Parathyroid adenoma (tissue), 2 donors: ENCODE measurements around the gene CCL3.

Source experiments
- H2AFZ ChIP-seq: fragments of 300-600 bp; sonication (generic); one replicate; pipeline ENCODE4 v1.7.0; 2017; ENCODE audit warnings: antibody characterized with exemption, mild to moderate bottlenecking
- H3K27ac ChIP-seq: fragments of 300-600 bp; sonication (generic); one replicate; pipeline ENCODE4 v1.7.0; 2017
- H3K27me3 ChIP-seq: fragments of 300-600 bp; sonication (generic); one replicate; pipeline ENCODE4 v1.7.0; 2017; ENCODE audit warnings: low read length; ENCODE audit not compliant: control insufficient read depth, insufficient read depth
- H3K36me3 ChIP-seq: fragments of 300-600 bp; sonication (generic); one replicate; pipeline ENCODE4 v1.7.0; 2017; ENCODE audit warnings: low read length; ENCODE audit not compliant: control insufficient read depth, insufficient read depth
- H3K4me1 ChIP-seq: fragments of 300-600 bp; sonication (generic); one replicate; pipeline ENCODE4 v1.7.0; 2017; ENCODE audit warnings: control low read depth
- H3K4me2 ChIP-seq: fragments of 300-600 bp; sonication (generic); one replicate; pipeline ENCODE4 v1.7.0; 2017; ENCODE audit warnings: low read length
- H3K4me3 ChIP-seq: fragments of 300-600 bp; sonication (generic); one replicate; pipeline ENCODE4 v1.7.0; 2017; ENCODE audit warnings: low read depth, low read length
- H3K79me2 ChIP-seq: fragments of 300-600 bp; sonication (generic); one replicate; pipeline ENCODE4 v1.7.0; 2017; ENCODE audit warnings: control low read depth
- H3K9ac ChIP-seq: fragments of 300-600 bp; sonication (generic); one replicate; pipeline ENCODE4 v1.7.0; 2017; ENCODE audit warnings: mild to moderate bottlenecking
- H3K9me3 ChIP-seq: fragments of 300-600 bp; sonication (generic); one replicate; pipeline ENCODE4 v1.7.0; 2017; ENCODE audit warnings: low read length; ENCODE audit not compliant: control insufficient read depth
- CTCF ChIP-seq: fragments of 300-600 bp; sonication (generic); IDR thresholded peaks from one replicate; pipeline ENCODE4 v1.7.0; 2017; ENCODE audit warnings: antibody characterized with exemption, mild to moderate bottlenecking
- donor health status: primary hyperparathyroidism.

Gene CCL3

GRCh38 chr17:36089888-36090836, at the start of gene CCL3:
Gene CCL3 (minus strand): TSS chr17:36090143. CDS start chr17:36090058, 85 bp downstream.
- Histone ChIP-seq H3K79me2 (no peaks in the 10 kb centered on the region), H3K27me3 (no peaks in the 10 kb centered on the region), H3K4me2 (no peak within 1 kb of the TSS), H2AFZ (no peak within 1 kb of the TSS), H3K27ac (no peak within 1 kb of the TSS), H3K36me3 (no peaks in the 10 kb centered on the region), H3K4me3 (no peak within 1 kb of the TSS), H3K9me3 (no peaks in the 10 kb centered on the region), H3K4me1 (no peaks in the 10 kb centered on the region), H3K9ac (no peak within 1 kb of the TSS)
- no peak for TF ChIP-seq CTCF

DNA sequence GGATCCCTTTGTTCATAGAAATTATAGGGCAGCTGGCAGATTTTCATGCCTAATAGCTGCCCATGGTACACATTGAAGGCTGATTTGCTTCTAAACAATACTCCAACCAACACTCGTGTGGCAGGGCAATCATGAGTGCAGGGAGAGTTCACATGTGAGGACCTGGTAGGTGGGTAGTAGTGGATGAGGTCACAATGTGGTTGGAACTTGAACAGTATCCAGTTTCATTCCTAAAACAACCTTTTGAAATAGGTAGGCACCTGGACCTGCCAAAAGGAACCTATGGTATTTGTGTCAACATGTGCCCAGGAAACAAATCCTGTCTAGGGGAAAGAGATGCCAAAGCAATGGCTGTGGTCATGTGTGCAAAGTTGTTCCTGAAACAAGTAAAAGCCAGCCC, 46.5 kb upstream of the CCL3 start:
- Histone ChIP-seq H3K4me3 (no peak overlapping the region), H3K27ac (no peak overlapping the region), H3K27me3 (no peaks in the 10 kb centered on the region), H2AFZ (no peak overlapping the region), H3K9ac (no peak overlapping the region), H3K36me3 (no peaks in the 10 kb centered on the region), H3K4me2 (no peak overlapping the region), H3K79me2 (no peaks in the 10 kb centered on the region), H3K4me1 (peaks cover 12% of the 10 kb centered on the region), H3K9me3 (no peaks in the 10 kb centered on the region)
- no peak for TF ChIP-seq CTCF

- H3K4me3 ChIP-seq, result no peak overlapping the region
- H3K9me3 ChIP-seq, result no peaks in the 10 kb centered on the region
- H3K9ac ChIP-seq, result no peak overlapping the region
- no peaks in the 10 kb centered on the region for H3K36me3 ChIP-seq
- H3K4me1 ChIP-seq, result peaks cover 12% of the 10 kb centered on the region
- H3K79me2 ChIP-seq, result no peaks in the 10 kb centered on the region
- H3K27me3 ChIP-seq, result no peaks in the 10 kb centered on the region
- TF ChIP-seq CTCF, result no peak
- H3K27ac ChIP-seq, result no peak overlapping the region
- no peak overlapping the region for H2AFZ ChIP-seq
- no peak overlapping the region for H3K4me2 ChIP-seq
Measured at GRCh38 chr17:36136036-36136435, 46.1 kb upstream of the CCL3 start.

DNA sequence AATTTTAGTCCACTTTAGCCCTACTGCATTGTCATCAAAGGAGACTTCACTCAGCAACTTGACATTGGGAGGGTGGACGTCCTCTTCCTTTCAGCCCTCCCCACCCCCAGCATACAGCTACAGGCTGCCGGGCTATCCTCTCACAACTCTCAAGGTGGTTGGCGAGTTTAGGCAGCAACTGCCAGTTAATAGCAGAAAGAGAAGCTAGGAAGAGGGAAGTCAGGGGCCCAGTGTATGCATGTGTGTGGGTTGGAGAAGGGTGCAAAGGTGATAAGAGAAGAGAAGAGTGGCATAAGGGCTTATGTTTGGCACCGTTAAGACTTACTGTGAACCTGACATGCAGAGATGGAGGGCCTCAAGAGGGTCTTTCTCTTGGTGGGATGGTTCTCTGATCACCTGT, 45.5 kb upstream of the CCL3 start:
- no peak overlapping the region for H3K9ac ChIP-seq
- no peaks in the 10 kb centered on the region for H3K9me3 ChIP-seq
- no peaks in the 10 kb centered on the region for H3K79me2 ChIP-seq
- no peak overlapping the region for H3K4me2 ChIP-seq
- no peaks in the 10 kb centered on the region for H3K36me3 ChIP-seq
- TF ChIP-seq CTCF, result no peak
- no peak overlapping the region for H2AFZ ChIP-seq
- H3K27ac ChIP-seq, result no peak overlapping the region
- H3K4me3 ChIP-seq, result no peak overlapping the region
- peaks cover 12% of the 10 kb centered on the region for H3K4me1 ChIP-seq
- no peaks in the 10 kb centered on the region for H3K27me3 ChIP-seq
